ENCODE data around the gene ACHE.

ACHE gene

DNA sequence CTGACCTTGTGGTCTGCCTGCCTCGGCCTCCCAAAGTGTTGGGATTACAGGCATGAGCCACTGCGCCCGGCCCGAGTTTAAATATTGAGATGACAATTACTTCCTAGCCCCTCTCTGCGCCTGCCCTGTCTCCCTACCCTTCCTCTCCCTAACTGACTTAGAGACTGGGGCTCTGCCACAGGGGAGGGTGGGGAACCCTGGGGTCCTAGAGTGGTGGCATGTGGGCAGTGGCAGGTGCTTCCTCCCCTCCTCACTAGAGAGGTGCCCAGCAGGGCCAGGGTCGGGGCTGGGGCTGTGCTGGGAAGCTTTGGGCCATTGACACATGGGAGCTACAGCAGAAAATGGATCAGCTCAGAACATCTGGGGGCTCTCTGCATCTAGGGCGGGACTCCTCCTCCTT, 7.0 kb upstream of the ACHE start:
- no peak for DNase-seq (ENCODE audit: low spot score)
- in situ Hi-C loops (cut with MboI; ENCODE audit: low sequenced_read_pairs, unreplicated experiment), result loop anchor here (10.0 kb wide), 1 partner anchor 52 kb away; no protein-coding TSS in a partner anchor
- TF ChIP-seq, protein P1, sequence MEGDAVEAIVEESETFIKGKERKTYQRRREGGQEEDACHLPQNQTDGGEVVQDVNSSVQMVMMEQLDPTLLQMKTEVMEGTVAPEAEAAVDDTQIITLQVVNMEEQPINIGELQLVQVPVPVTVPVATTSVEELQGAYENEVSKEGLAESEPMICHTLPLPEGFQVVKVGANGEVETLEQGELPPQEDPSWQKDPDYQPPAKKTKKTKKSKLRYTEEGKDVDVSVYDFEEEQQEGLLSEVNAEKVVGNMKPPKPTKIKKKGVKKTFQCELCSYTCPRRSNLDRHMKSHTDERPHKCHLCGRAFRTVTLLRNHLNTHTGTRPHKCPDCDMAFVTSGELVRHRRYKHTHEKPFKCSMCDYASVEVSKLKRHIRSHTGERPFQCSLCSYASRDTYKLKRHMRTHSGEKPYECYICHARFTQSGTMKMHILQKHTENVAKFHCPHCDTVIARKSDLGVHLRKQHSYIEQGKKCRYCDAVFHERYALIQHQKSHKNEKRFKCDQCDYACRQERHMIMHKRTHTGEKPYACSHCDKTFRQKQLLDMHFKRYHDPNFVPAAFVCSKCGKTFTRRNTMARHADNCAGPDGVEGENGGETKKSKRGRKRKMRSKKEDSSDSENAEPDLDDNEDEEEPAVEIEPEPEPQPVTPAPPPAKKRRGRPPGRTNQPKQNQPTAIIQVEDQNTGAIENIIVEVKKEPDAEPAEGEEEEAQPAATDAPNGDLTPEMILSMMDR (IDR thresholded peaks at IDR 0.05; ENCODE audit: borderline replicate concordance, control extremely low read depth, extremely low read depth, insufficient read depth, missing control alignments), result no peak

DNA sequence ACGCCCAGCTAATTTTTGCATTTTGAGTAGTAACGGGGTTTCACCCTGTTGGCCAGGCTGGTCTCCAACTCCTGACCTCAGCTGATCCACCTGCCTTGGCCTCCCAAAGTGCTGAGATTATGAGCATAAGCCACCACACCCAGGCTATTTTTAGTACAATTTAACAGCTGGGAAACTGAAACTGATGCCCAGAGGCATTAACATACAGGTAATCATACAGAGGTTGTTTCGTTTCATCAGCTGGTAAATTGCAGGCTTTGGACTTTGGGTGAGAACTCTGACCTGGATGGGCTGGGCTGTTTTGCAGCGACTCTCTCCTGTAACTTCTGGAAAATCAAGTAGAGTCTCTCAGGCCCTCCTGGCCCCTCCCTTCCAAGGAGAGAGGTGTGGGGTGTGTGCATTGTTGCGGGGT, 6.2 kb upstream of the ACHE start:
- DNase-seq (ENCODE audit: low spot score), result no peak
- in situ Hi-C loops (cut with MboI; ENCODE audit: low sequenced_read_pairs, unreplicated experiment), result loop anchor here (10.0 kb wide), 1 partner anchor 53 kb away; no protein-coding TSS in a partner anchor
- TF ChIP-seq, protein P1 (IDR thresholded peaks at IDR 0.05; ENCODE audit: borderline replicate concordance, control extremely low read depth, extremely low read depth, insufficient read depth, missing control alignments), result no peak

DNA sequence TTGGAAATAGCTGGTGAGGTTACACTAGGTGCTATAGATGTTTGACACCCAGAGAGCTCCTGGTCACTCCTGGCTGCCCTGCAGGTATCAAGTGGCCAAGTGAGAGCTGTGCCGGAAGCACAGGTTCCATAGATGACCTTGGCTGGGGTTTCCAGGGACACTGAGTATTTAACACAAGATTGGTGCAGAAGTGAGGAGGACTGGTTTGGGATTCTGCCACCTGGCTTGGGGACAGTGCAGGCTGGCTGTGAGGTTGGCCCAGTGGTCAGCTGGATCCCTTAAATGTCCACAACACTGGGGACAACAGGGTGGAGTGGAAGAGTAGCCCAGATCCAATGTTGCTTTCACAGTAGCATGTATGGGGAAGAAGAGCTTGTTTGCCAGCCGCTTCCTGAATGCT, 5.3 kb upstream of the ACHE start:
- DNase-seq (ENCODE audit: low spot score), result no peak
- in situ Hi-C loops (cut with MboI; ENCODE audit: low sequenced_read_pairs, unreplicated experiment), result loop anchor here (10.0 kb wide), 1 partner anchor 54 kb away; no protein-coding TSS in a partner anchor
- TF ChIP-seq, protein P1 (IDR thresholded peaks at IDR 0.05; ENCODE audit: borderline replicate concordance, control extremely low read depth, extremely low read depth, insufficient read depth, missing control alignments), result no peak

DNA sequence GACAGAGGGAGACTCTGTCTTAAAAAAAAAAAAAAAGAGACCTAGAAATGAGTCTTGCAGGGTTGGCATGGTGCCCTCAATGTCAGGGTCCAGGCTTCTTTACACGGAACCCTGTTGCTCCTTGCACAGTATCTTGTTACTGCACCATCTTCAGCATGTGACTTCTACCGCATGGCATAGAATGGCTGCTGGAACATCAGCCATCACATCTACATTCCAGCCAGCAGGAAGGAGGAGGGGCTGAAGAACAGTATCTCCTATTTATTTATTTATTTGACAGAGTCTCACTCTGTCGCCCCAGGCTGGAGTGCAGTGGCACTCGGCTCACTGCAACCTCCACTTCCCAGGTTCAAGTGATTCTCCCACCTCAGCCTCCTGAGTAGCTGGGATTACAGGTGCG, 3.7 kb upstream of the ACHE start:
- no peak for DNase-seq (ENCODE audit: low spot score)
- TF ChIP-seq, protein P1 (IDR thresholded peaks at IDR 0.05; ENCODE audit: borderline replicate concordance, control extremely low read depth, extremely low read depth, insufficient read depth, missing control alignments), result no peak
- in situ Hi-C loops (cut with MboI; ENCODE audit: low sequenced_read_pairs, unreplicated experiment), result no loop called here

DNA sequence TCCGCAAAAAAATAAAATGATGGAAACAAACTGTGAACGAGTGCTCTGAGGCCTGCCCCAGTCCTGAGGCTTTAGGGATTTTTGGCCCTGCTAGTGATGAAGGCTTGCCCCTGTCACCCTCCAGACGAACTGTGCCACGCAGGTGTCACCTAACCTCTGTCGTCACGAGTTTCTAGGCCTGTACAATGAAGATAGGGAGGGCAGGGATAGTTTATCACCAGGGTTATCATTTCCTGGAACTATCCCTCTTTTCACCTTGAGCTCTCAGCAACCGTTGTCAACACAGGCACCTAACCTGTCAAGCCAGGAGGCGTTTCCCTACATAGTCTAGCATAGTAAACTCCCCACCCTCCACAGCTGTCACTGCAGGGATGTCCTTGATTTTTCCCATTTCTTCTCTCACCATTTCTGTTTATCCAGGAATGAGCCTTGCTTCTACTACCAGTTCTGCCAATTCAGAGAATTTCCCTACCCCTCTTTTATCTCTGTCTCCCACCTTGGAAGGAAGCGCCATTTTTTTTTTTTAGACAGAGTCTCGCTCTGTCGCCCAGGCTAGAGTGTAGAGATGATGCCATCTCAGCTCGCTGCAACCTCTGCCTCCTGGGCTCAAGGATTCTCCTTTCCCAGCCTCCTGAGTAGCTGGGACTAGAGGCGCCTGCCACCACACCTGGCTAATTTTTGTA, 2.2 kb upstream of the ACHE start:
- no peak for DNase-seq (ENCODE audit: low spot score)
- TF ChIP-seq, protein P1 (IDR thresholded peaks at IDR 0.05; ENCODE audit: borderline replicate concordance, control extremely low read depth, extremely low read depth, insufficient read depth, missing control alignments), result no peak
- in situ Hi-C loops (cut with MboI; ENCODE audit: low sequenced_read_pairs, unreplicated experiment), result no loop called here

DNA sequence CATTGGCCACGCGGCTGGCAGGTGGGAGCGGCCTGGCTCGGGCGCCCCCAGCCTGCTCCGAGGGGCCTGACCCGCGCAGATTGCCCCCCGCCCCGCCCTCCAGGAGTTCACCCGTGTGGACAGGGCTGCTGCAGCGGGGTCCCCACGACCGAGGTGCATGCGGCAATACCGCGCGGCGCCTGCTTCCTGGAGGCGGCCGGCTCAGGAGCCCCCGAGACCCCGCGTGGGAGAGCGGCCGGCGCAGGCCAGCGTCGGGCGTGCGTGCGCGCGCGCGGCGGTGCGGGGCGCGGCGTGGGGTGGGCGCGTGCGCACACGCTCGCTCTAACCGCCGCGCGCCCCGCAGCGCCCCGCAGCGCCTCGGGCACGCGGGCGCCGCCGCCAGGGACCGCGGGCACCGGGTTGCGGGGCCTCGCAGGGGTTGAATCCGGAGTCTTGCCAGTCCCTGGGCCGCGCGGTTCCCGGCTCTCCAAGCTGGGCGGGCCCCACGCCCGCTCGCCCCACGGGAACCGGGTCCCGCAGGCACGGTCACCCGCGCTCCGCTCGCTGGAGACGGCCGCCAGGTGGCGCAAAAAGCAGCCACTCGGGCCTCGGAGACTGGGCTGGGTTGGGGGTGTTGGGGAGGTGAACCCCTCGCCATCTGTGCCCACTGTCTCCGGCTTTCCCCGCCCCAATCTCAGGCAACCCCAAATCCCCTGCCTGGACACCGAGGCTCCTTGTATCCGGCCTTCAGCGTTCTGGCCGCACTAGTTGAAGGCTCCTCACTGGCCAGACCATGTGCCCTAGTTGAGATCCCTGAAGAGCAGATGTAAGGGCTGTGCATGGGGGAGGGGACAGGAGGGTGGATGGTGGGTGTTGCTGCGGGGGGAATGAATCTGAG, 1.3 kb upstream of the ACHE start:
- TF ChIP-seq, protein P1 (IDR thresholded peaks at IDR 0.05; ENCODE audit: borderline replicate concordance, control extremely low read depth, extremely low read depth, insufficient read depth, missing control alignments), result peak; percentile 87
- in situ Hi-C loops (cut with MboI; ENCODE audit: low sequenced_read_pairs, unreplicated experiment), result no loop called here
- DNase-seq (ENCODE audit: low spot score), result peak; percentile 78
